Skeletal muscle tissue (tissue), 4 donors: Measurements from ENCODE around the gene DEAF1. TPM values are rescaled to one million over a fixed set of nuclear protein-coding genes. Genes with fewer than 3 reads are reported as not detected.

ENCODE experiments used
- H3K27ac ChIP-seq: one replicate; pipeline ENCODE4 v1.7.0; 2013; ENCODE audit warnings: mild to moderate bottlenecking, low read depth, low read length, inconsistent platforms
- H3K27me3 ChIP-seq, 3 donors: one replicate each; pipeline ENCODE4 v1.7.0; 2013; ENCODE audit warnings: low read length in 3 of 3; ENCODE audit not compliant: control insufficient read depth in 3 of 3, insufficient read depth in 3 of 3
- H3K36me3 ChIP-seq, 3 donors: one replicate each; pipeline ENCODE4 v1.7.0; 2013; ENCODE audit warnings: low read length in 3 of 3; ENCODE audit not compliant: control insufficient read depth in 3 of 3, insufficient read depth in 3 of 3
- H3K4me1 ChIP-seq, 3 donors: one replicate each; pipeline ENCODE4 v1.7.0; 2013; ENCODE audit warnings: low read length in 3 of 3, mild to moderate bottlenecking in 3 of 3; ENCODE audit not compliant: control insufficient read depth in 3 of 3, insufficient read depth in 3 of 3
- H3K4me3 ChIP-seq, 3 donors: one replicate each; pipeline ENCODE4 v1.7.0; 2013; ENCODE audit warnings: low read length in 3 of 3
- H3K9ac ChIP-seq, 3 donors: one replicate each; pipeline ENCODE4 v1.7.0; 2013; ENCODE audit warnings: low read length in 3 of 3, mild to moderate bottlenecking in 3 of 3, moderate library complexity in 2 of 3, low read depth in 1 of 3
- H3K9me3 ChIP-seq, 3 donors: one replicate each; pipeline ENCODE4 v1.7.0; 2013; ENCODE audit warnings: low read length in 3 of 3; ENCODE audit not compliant: control insufficient read depth in 3 of 3
- total RNA-seq: library from RNA; depleted of rRNA; stranded (reverse); fragments of >200 nt; gene quantifications from one replicate; pipeline ENCODE4 v1.2.3, GENCODE V29; 2014
- donor health status: Osteomylitis.

The DEAF1 gene
- total RNA-seq, 1 donor from 2014 or later = 17.2 TPM

DNA sequence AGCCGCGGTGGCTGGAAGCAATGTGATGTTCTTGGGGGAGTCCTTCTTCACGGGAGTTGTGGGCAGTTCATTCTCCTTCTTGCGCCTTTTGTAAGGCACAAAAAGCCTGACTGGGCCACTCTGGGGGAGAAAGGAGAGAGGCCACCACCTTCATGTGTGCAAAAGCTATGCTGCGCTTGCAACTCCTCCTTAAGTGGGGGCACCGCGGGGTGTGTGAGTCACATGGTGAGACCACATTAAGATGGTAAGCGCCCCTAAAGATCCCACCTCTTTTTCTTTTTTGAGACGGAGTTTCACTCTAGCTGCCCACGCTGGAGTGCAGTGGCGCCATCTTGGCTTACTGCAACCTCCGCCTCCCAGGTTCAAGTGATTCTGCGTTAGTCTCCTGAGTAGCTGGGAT lies 14.1 kb downstream of the DEAF1 start:
- Histone ChIP-seq H3K27ac (no peak overlapping the region), H3K36me3 (peaks cover 33 to 46% (median 40%) of the 10 kb centered on the region in 3 donors)

GRCh38 chr11:680476-680875 lies 14.5 kb downstream of the DEAF1 start:
- Histone ChIP-seq H3K9me3 (no peaks in the 10 kb centered on the region), H3K9ac (no peak overlapping the region), H3K4me1 (no peaks in the 10 kb centered on the region), H3K36me3 (peaks cover 33 to 46% (median 40%) of the 10 kb centered on the region in 3 donors), H3K4me3 (no peak overlapping the region), H3K27ac (no peak overlapping the region), H3K27me3 (no peaks in the 10 kb centered on the region)

More for the DNA sequence above, 14.1 kb downstream of the DEAF1 start:
- no peak overlapping the region for H3K4me3 ChIP-seq
- H3K9me3 ChIP-seq = no peaks in the 10 kb centered on the region
- no peaks in the 10 kb centered on the region for H3K4me1 ChIP-seq
- H3K9ac ChIP-seq = no peak overlapping the region
- H3K27me3 ChIP-seq = no peaks in the 10 kb centered on the region

DNA sequence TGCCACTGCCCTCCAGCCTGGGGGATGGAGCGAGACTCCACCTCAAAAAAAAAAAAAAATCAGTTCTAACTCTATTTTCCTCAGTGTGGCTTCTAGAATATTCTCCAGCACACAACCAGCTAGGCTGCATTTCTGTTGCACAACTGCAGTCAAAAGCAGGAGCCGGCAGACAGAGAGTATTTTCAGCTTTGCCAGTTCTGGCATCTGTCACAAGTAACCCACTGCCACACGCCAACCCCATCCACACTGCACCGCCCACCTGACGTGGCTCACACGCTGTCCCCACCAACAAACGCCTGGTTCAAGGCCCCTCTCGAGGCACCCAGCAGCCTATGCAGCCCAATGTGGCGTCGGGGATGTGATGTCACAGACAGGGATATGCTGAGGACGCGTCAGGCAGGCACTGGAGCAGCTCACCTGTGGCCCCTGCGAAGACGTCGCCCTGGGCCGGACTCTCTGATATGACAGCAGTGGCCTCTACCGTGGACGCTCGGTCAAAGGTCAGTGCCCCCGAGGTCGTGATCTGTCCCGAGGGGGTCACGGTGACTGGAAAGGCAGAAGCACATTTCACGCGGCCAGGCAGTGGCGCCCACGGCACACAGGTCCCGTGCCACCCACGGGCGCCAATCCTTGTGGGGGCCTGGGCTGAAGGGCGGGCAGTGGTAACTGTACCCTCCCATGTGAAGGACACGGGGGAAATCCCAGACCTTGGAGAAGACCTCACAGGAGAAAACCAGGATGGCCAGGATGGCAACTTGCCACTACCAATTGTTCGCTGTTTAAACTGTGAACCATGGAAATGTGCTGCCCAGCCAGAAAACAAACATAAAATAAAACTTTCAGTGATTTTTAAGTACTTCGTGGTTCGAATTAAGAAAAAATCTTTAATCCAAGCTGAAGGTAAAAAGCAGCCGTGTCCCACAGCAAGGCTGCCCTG lies 15.5 kb downstream of the DEAF1 start:
- Histone ChIP-seq H3K27me3 (no peaks in the 10 kb centered on the region), H3K9me3 (no peaks in the 10 kb centered on the region), H3K4me3 (no peak overlapping the region), H3K36me3 (peaks cover 32 to 43% (median 40%) of the 10 kb centered on the region in 3 donors), H3K9ac (no peak overlapping the region), H3K4me1 (no peaks in the 10 kb centered on the region), H3K27ac (no peak overlapping the region)

DNA sequence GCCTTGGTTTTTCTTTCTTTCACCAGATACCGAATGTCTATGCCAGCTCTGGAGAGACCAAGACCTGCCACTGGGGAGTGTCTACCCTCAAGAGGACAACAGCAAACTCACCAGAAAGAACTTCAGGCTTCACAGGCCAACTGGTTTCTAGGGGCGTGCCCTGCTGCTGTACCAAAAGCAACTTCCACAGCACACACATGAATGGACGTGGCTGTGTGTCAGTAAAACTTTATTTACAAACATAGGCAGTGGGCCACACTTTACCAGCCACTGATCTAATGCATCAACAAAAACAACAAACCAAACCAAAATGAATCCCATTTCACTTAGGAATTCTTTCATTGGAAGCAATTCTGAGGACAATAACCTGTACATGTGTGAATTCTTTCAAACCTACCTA lies 16.7 kb downstream of the DEAF1 start:
- no peak overlapping the region for H3K9ac ChIP-seq
- no peak overlapping the region for H3K4me3 ChIP-seq
- H3K27me3 ChIP-seq = no peaks in the 10 kb centered on the region
- H3K36me3 ChIP-seq = peaks cover 36 to 50% (median 42%) of the 10 kb centered on the region in 3 donors
- H3K9me3 ChIP-seq = no peaks in the 10 kb centered on the region
- H3K27ac ChIP-seq = no peak overlapping the region
- H3K4me1 ChIP-seq = no peaks in the 10 kb centered on the region

DNA sequence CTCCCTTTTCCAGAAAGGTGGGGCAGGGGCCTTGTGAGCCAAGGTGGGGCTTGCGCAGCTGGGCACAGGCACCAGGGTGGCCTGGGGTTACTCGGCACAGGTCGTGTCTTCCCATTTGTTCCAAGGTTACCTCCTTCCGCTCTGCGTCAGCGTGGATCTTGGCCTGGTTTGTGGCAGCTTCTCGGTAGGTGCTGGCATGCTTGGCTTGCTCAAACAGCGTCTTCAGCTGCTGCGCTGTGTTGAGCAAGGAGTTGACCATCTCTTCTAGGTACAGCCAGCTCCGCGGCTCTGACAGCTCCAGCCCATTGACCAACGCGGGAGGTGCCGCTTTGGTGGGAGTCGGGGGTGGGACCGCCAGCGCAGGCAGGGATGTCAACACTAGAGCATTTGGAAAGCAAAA lies 20.6 kb downstream of the DEAF1 start:
- Histone ChIP-seq H3K9ac (no peak overlapping the region), H3K36me3 (peaks cover 28 to 31% (median 31%) of the 10 kb centered on the region in 3 donors), H3K9me3 (no peaks in the 10 kb centered on the region), H3K27me3 (no peaks in the 10 kb centered on the region), H3K27ac (no peak overlapping the region), H3K4me1 (no peaks in the 10 kb centered on the region), H3K4me3 (no peak overlapping the region)

GRCh38 chr11:673866-674265 lies 21.2 kb downstream of the DEAF1 start:
- Histone ChIP-seq H3K9me3 (no peaks in the 10 kb centered on the region), H3K4me3 (no peak overlapping the region), H3K4me1 (no peaks in the 10 kb centered on the region), H3K9ac (no peak overlapping the region), H3K36me3 (peaks cover 26 to 31% (median 30%) of the 10 kb centered on the region in 3 donors), H3K27me3 (no peaks in the 10 kb centered on the region), H3K27ac (no peak overlapping the region)

- H3K9me3 ChIP-seq = no peaks in the 10 kb centered on the region
- peaks cover 0 to 13% (median 7%) of the 10 kb centered on the region in 3 donors for H3K36me3 ChIP-seq
- peak overlapping the region in 1 of 3 donors; percentile 68 for H3K9ac ChIP-seq
- H3K27me3 ChIP-seq = no peaks in the 10 kb centered on the region
- H3K4me1 ChIP-seq = peaks cover 10 to 20% (median 15%) of the 10 kb centered on the region in 3 donors
- H3K27ac ChIP-seq = peak overlapping the region; percentile 37
- peak overlapping the region; percentile 28 to 52 (median 43) for H3K4me3 ChIP-seq
These were observed 29.2 kb downstream of the DEAF1 start for GRCh38 chr11:665704-666281.

DNA sequence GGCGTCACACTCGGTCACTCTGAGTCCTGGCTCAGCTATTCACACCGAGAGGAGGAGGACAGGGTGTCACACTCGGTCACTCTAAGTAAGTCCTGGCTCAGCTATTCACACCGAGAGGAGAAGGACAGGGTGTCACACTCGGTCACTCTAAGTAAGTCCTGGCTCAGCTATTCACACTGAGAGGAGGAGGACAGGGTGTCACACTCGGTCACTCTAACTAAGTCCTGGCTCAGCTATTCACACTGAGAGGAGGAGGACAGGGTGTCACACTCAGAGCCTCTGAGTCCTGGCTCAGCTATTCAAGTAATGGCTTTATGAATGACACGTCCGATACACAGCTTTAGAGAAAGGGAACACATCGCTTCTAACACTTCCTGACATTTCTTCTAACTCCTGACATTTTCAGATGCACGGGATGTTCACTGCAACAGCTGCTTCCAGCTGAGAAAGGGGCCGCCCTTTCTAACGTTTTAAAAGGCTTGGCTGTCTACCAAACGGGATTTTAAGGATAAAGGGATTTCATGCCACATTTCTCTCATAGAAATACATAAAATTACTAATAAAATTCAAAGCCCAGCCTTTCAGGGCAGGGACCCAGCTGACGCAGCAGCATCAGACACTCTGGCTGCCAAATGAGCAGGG lies 29.8 kb downstream of the DEAF1 start:
- Histone ChIP-seq H3K27ac (peak overlapping the region; percentile 37), H3K27me3 (no peaks in the 10 kb centered on the region), H3K36me3 (peaks cover 0 to 13% (median 7%) of the 10 kb centered on the region in 3 donors), H3K4me1 (peaks cover 10 to 21% (median 15%) of the 10 kb centered on the region in 3 donors), H3K4me3 (peak overlapping the region; percentile 28 to 52 (median 43)), H3K9me3 (no peaks in the 10 kb centered on the region), H3K9ac (peak overlapping the region in 1 of 3 donors; percentile 68)

- Histone ChIP-seq H3K9ac (no peak overlapping the region), H3K27me3 (no peaks in the 10 kb centered on the region), H3K36me3 (peaks cover 0 to 16% (median 9%) of the 10 kb centered on the region in 3 donors), H3K4me3 (no peak overlapping the region), H3K4me1 (peaks cover 10 to 21% (median 15%) of the 10 kb centered on the region in 3 donors), H3K27ac (no peak overlapping the region), H3K9me3 (no peaks in the 10 kb centered on the region)
These were observed 32.2 kb downstream of the DEAF1 start for GRCh38 chr11:662689-663274.
